PC-9 (cell line): ENCODE results near the gene MTREX.

Experiments used
- CTCF ChIP-seq: fragments of 200-600 bp; sonication (generic); conservative IDR thresholded peaks from 2 replicates; pipeline ENCODE4 v1.6.1; 2017; ENCODE audit warnings: mixed run types, antibody characterized with exemption, mild to moderate bottlenecking, moderate library complexity
- EZH2 ChIP-seq: fragments of 200-600 bp; sonication (generic); IDR thresholded peaks from 2 replicates; pipeline ENCODE4 v1.8.0; 2017; ENCODE audit warnings: antibody characterized with exemption, low read depth

- TF ChIP-seq CTCF (no peak), EZH2 (no peak)
Measured at GRCh38 chr5:55437859-55438206, 130.0 kb downstream of the MTREX start.
